Osteoblast (primary cell): ENCODE results near the gene FAIM2. TPM values are rescaled to one million over a fixed set of nuclear protein-coding genes. Genes with fewer than 3 reads are reported as not detected.

Experiments
- DNase-seq: peaks from one replicate; pipeline ENCODE4 v3.0.0; 2011; ENCODE audit warnings: low spot score, mixed read lengths; ENCODE audit not compliant: insufficient read length; ENCODE audit errors: missing footprints
- H2AFZ ChIP-seq: 2 replicates; pipeline ENCODE4 v1.6.0; 2011; ENCODE audit warnings: mild to moderate bottlenecking, low read length
- H3K27ac ChIP-seq: 2 replicates; pipeline ENCODE4 v1.5.1; 2011; ENCODE audit warnings: mild to moderate bottlenecking, low read depth, low read length, moderate library complexity
- H3K27me3 ChIP-seq: 2 replicates; pipeline ENCODE4 v1.6.0; 2012; ENCODE audit warnings: mild to moderate bottlenecking, control low read depth, inconsistent platforms, low read length, moderate library complexity; ENCODE audit not compliant: insufficient read depth
- H3K36me3 ChIP-seq: 2 replicates; pipeline ENCODE4 v1.5.1; 2011; ENCODE audit warnings: mild to moderate bottlenecking, low read length, control low read depth, moderate library complexity; ENCODE audit not compliant: insufficient read depth
- H3K4me1 ChIP-seq: 2 replicates; pipeline ENCODE4 v1.5.1; 2011; ENCODE audit warnings: mild to moderate bottlenecking, low read length, control low read depth, moderate library complexity; ENCODE audit not compliant: insufficient read depth
- H3K4me2 ChIP-seq: 2 replicates; pipeline ENCODE4 v1.6.0; 2011; ENCODE audit warnings: mild to moderate bottlenecking, low read length; ENCODE audit not compliant: insufficient read depth
- H3K4me3 ChIP-seq: fragments of 200-600 bp; sonication (generic); 3 replicates; pipeline ENCODE4 v1.5.1; 2012; ENCODE audit warnings: mild to moderate bottlenecking, low read length, inconsistent platforms; ENCODE audit not compliant: insufficient read depth
- H3K79me2 ChIP-seq: 2 replicates; pipeline ENCODE4 v1.6.0; 2012; ENCODE audit warnings: mild to moderate bottlenecking, low read length, control low read depth, inconsistent platforms; ENCODE audit not compliant: insufficient read depth
- H3K9me3 ChIP-seq: 2 replicates; pipeline ENCODE4 v1.5.1; 2011; ENCODE audit warnings: low read depth, low read length, control low read depth
- H4K20me1 ChIP-seq: 2 replicates; pipeline ENCODE4 v1.6.0; 2012; ENCODE audit warnings: mild to moderate bottlenecking, low read length, control low read depth; ENCODE audit not compliant: insufficient read depth
- total RNA-seq: library from RNA; depleted of rRNA; stranded (reverse); fragments of >200 nt; gene quantifications from 2 replicates; pipeline ENCODE4 v1.2.3, GENCODE V29; 2012
- TF ChIP-seq, protein P1 (sequence below): IDR thresholded peaks from 2 replicates; pipeline ENCODE4 v1.5.1; 2011; ENCODE audit warnings: mild to moderate bottlenecking, low read depth, low read length, moderate library complexity; ENCODE audit errors: extremely low read depth

FAIM2 gene
- total RNA-seq, 1 donor: 1.4 TPM

DNA sequence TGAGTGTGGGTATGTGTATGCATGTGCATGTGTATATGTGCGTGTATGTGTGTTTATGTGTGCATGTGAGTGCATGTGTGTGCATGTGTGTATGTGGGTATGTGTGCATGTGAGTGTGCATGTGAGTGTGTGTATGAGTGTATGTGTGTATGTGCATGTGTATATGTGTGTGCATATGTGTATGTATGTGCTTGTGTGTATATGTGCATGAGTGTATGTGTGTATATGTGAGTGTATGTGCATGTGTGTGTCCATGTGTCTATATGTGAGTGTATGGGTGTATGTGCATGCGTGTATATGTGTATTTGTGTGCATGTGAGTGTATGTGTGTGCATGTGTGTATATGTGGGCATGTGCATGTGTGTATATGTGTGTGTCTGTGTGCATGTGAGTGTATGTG lies 25.7 kb downstream of the FAIM2 start:
- H3K4me2 ChIP-seq: no peak overlapping the region
- no peaks in the 10 kb centered on the region for H3K27me3 ChIP-seq
- H2AFZ ChIP-seq: no peak overlapping the region
- H3K9me3 ChIP-seq: no peaks in the 10 kb centered on the region
- H3K79me2 ChIP-seq: no peaks in the 10 kb centered on the region
- H4K20me1 ChIP-seq: no peaks in the 10 kb centered on the region
- DNase-seq: no peak
- no peaks in the 10 kb centered on the region for H3K36me3 ChIP-seq
- peaks cover 6% of the 10 kb centered on the region for H3K4me1 ChIP-seq
- no peak overlapping the region for H3K4me3 ChIP-seq
- no peak overlapping the region for H3K27ac ChIP-seq
- TF ChIP-seq, protein P1, sequence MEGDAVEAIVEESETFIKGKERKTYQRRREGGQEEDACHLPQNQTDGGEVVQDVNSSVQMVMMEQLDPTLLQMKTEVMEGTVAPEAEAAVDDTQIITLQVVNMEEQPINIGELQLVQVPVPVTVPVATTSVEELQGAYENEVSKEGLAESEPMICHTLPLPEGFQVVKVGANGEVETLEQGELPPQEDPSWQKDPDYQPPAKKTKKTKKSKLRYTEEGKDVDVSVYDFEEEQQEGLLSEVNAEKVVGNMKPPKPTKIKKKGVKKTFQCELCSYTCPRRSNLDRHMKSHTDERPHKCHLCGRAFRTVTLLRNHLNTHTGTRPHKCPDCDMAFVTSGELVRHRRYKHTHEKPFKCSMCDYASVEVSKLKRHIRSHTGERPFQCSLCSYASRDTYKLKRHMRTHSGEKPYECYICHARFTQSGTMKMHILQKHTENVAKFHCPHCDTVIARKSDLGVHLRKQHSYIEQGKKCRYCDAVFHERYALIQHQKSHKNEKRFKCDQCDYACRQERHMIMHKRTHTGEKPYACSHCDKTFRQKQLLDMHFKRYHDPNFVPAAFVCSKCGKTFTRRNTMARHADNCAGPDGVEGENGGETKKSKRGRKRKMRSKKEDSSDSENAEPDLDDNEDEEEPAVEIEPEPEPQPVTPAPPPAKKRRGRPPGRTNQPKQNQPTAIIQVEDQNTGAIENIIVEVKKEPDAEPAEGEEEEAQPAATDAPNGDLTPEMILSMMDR: no peak

- no peaks in the 10 kb centered on the region for H4K20me1 ChIP-seq
- H3K4me1 ChIP-seq: peaks cover 10% of the 10 kb centered on the region
- no peaks in the 10 kb centered on the region for H3K79me2 ChIP-seq
- no peak overlapping the region for H3K27ac ChIP-seq
- no peak for DNase-seq
- no peak overlapping the region for H2AFZ ChIP-seq
- no peak overlapping the region for H3K4me2 ChIP-seq
- H3K4me3 ChIP-seq: no peak overlapping the region
- H3K36me3 ChIP-seq: no peaks in the 10 kb centered on the region
- TF ChIP-seq, protein P1: no peak
- H3K27me3 ChIP-seq: no peaks in the 10 kb centered on the region
- H3K9me3 ChIP-seq: no peaks in the 10 kb centered on the region
Observed at GRCh38 chr12:49877066-49877465, 26.6 kb downstream of the FAIM2 start.

- H3K4me3 ChIP-seq: no peak overlapping the region
- H3K4me2 ChIP-seq: no peak overlapping the region
- no peaks in the 10 kb centered on the region for H3K27me3 ChIP-seq
- H2AFZ ChIP-seq: no peak overlapping the region
- no peaks in the 10 kb centered on the region for H3K9me3 ChIP-seq
- H3K79me2 ChIP-seq: no peaks in the 10 kb centered on the region
- no peak for DNase-seq
- no peaks in the 10 kb centered on the region for H4K20me1 ChIP-seq
- TF ChIP-seq, protein P1: no peak
- peaks cover 10% of the 10 kb centered on the region for H3K4me1 ChIP-seq
- no peak overlapping the region for H3K27ac ChIP-seq
- H3K36me3 ChIP-seq: no peaks in the 10 kb centered on the region
Observed at GRCh38 chr12:49876070-49876469, 27.6 kb downstream of the FAIM2 start.

GRCh38 chr12:49875115-49875720 lies 28.5 kb downstream of the FAIM2 start:
- TF ChIP-seq, protein P1: no peak
- no peak for DNase-seq
- Histone ChIP-seq H3K79me2 (no peaks in the 10 kb centered on the region), H3K9me3 (no peaks in the 10 kb centered on the region), H3K27ac (no peak overlapping the region), H2AFZ (no peak overlapping the region), H3K36me3 (no peaks in the 10 kb centered on the region), H3K4me1 (peaks cover 10% of the 10 kb centered on the region), H4K20me1 (no peaks in the 10 kb centered on the region), H3K4me3 (no peak overlapping the region), H3K27me3 (no peaks in the 10 kb centered on the region), H3K4me2 (no peak overlapping the region)
